Retina (tissue), 1 donor: Measurements from ENCODE around the gene TRIM25.
"Not testable (repeated sequence)": the region's sequence is repeated elsewhere in the genome, so short reads cannot be mapped to it uniquely, and the experiment has no call there.

Experiments used
- DNase-seq: peaks from one replicate; pipeline ENCODE4 v3.0.0-alpha.2; 2016

Gene TRIM25, protein sequence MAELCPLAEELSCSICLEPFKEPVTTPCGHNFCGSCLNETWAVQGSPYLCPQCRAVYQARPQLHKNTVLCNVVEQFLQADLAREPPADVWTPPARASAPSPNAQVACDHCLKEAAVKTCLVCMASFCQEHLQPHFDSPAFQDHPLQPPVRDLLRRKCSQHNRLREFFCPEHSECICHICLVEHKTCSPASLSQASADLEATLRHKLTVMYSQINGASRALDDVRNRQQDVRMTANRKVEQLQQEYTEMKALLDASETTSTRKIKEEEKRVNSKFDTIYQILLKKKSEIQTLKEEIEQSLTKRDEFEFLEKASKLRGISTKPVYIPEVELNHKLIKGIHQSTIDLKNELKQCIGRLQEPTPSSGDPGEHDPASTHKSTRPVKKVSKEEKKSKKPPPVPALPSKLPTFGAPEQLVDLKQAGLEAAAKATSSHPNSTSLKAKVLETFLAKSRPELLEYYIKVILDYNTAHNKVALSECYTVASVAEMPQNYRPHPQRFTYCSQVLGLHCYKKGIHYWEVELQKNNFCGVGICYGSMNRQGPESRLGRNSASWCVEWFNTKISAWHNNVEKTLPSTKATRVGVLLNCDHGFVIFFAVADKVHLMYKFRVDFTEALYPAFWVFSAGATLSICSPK

GRCh38 chr17:56913867-56914580 lies at the start of gene TRIM25:
Gene TRIM25 (minus strand): TSS chr17:56914049. CDS start chr17:56913988, 61 bp downstream.
- peak; percentile 91 for DNase-seq

- DNase-seq = peak; percentile 96
Observed at GRCh38 chr17:56960596-56961538, 47.0 kb upstream of the TRIM25 start, which contains the start of gene COIL. Gene COIL (minus strand): TSS chr17:56961050. CDS start chr17:56961019, 31 bp downstream.

DNA sequence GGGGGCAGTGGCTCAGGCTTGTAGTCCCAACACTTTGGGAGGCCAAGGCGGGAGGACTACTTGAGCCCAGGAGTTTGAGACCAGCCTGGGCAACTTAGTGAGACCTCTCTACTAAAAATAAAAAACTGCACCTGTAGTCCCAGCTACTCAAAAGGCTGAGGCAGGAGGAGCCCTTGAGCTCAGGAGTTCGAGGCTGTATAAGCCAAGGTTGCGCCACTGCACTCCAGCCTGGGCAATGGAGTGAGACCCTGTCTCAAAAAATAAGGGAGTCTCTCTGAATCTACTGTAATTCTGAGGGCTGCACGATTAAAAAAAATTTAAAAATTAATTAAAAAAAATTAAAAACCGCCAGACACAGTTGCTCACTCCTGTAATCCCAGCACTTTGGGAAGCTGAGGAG lies 43.1 kb upstream of the TRIM25 start:
- DNase-seq = no peak

GRCh38 chr17:56949595-56949994 lies 35.7 kb upstream of the TRIM25 start:
- DNase-seq = no peak

DNA sequence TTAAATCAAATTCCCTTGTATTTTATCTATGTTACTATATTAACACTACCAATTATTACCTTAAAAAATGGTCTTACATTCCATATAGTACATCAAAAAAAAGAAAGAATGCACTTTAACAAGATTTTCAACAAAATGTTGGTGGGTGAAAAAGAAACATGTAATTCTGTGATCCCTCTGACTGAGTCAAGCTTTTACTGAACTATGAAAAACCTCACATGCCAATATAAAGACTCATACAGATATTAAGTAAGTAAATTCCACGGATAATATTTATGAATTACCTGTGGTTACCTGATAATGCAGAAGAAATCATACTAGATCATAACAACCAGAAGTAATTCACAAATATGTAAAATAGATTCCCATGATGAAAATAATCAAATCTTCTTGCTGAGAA lies 34.6 kb upstream of the TRIM25 start:
- DNase-seq = no peak

- DNase-seq = no peak
Observed at GRCh38 chr17:56947741-56948140, 33.9 kb upstream of the TRIM25 start.

- DNase-seq = no peak
Observed at GRCh38 chr17:56945938-56946505, 32.2 kb upstream of the TRIM25 start.

- no peak for DNase-seq
Observed at GRCh38 chr17:56943505-56944125, 29.8 kb upstream of the TRIM25 start.

GRCh38 chr17:56939869-56940484 lies 26.1 kb upstream of the TRIM25 start:
- DNase-seq = peak; percentile 62

DNA sequence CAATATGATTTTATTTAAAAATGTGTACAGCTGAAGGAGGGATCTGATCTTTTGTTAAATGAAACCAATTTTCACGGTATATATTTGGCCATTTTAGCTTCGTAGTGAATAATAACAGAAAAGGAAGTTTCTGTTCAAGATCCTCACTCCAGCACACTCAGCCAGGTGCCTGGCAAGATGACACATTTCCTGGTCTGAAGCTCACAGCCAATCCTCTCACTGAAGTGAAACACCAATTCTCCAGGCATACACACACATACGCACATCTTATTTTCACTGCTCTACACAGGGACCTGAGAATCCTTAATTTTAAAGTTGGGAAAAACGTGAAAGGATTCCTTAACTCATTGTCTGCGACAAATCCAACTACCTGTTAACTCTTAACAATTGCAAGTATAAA lies 24.4 kb upstream of the TRIM25 start:
- DNase-seq = not testable (repeated sequence)

GRCh38 chr17:56937687-56938086 lies 23.8 kb upstream of the TRIM25 start:
- DNase-seq = no peak

- DNase-seq = no peak
Observed at GRCh38 chr17:56936697-56937322, 23.0 kb upstream of the TRIM25 start.

DNA sequence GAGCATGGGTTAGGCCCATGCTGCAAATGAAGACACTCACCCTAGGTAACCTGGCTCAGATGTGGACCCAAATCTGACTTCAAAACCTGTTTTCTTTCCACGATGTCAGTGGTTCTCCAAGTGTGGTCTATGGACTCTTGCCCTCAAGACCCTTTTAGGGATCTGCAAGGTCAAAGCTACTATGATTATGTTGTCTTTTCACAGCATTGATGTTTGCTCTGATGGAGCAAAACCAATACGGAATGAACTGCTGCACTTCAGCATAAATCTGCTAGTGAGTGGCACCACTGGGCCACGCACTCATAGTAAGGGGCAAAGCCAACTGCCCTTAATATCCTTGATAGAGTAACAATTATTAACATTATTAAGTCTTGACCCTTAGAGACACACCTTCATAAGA lies 21.6 kb upstream of the TRIM25 start:
- DNase-seq = no peak

- DNase-seq = no peak
Observed at GRCh38 chr17:56934280-56934679, 20.4 kb upstream of the TRIM25 start.

- no peak for DNase-seq
Observed at GRCh38 chr17:56933868-56934267, 20.0 kb upstream of the TRIM25 start.

DNA sequence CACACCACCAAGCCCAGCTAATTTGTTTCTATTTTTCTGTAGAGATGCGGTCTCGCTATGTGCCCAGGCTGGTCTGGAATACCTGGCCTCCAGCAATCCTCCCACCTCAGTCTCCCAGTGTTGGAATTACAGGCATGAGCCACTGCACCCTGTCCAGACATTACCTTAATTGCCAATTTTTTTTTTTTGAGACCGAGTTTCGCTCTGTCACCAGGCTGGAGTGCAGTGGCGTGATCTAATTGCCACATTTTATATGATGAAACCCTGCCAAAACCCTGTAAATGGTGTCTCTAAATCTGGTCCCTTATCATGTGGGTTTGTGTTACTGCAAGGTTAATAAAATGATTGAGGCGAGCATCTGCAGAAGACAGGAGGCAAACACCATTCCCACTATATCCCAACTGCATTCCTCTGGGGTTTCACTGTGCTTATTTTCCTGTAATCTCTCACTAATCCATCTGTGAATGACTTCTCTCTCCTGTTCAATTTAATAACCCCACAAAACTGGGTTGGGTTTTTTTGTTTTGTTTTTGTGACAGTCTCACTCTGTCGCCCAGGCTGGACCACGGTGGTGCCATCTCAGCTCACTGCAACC lies 19.4 kb upstream of the TRIM25 start:
- DNase-seq = no peak

DNA sequence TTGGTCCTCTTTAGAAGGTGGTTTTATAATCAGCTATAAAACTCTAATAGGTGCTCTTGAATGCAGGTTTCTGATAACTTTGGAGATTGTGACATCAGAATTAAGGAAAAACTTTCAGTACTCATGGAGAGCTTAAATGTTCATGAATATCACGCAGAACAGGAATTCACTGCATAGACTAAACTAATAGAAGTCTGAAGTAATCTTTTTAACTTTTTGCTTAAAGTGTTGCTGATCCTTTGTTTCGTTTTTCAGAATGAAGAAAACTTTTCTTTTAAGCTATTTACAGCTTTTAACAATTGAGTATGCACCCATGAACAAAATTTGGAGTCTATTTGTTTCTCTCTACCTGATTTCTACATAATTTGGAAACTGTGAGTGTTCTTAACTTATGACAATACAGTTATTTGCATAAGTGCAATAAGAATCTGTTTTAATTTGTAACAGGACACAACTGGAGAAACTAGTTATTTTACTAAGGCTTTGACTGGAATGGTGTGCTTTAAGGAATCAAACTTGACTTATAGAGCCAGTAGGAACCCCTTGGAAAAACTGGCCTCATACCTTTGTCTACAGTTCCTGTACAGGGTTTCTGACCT lies 17.0 kb upstream of the TRIM25 start:
- no peak for DNase-seq

DNA sequence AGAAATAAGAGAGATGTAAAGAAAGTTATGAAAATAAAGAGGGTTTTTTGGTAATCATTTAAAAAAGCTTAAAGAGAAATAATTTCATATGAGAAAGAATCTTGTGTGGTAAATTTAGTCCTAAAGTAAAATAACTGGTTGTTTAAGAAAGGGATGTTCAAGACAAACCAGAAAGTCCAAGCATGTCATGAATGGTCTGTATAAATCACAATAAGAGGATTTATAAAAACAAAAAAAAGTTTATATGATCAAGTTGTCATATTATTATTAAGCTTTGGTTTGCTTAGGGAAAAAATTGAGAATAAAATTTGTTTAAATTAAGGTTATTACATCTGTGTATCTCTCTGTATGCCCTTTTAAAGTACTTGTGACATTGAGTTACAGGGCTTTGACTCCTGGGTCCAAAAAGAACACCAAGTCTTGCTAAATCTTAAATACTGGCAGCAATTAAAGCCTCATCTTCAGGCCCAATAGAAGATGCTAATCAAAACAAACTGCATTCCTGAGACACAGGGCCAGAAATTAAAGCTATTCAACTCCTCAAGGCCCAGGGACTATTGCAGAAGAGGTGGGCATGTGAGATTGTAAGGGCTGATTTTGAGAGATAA lies 15.6 kb upstream of the TRIM25 start:
- no peak for DNase-seq

DNA sequence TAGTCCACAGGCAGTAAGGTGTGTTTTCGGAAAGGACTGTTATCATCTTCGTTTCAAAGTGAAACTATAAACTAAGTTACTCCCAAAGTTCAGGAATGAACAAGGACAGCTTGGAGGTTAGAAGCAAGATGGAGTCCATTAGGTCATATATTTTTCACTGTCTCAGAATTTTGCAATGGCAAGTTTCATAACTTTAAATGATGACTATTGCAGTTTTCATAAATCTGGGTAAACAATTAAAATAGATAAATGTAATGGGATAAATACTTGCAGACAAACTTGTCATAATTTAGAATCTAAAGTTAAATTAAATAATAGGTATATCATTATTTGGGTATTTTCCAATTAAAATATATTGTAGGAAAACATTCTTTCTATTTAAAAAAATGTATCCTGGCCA lies 14.7 kb upstream of the TRIM25 start:
- DNase-seq = no peak
